ENCODE results near the gene UPF2.
"Not testable (repeated sequence)": the region's sequence is repeated elsewhere in the genome, so short reads cannot be mapped to it uniquely, and the experiment has no call there.

- TF ChIP-seq EZH2phosphoT487 (IDR thresholded peaks at IDR 0.05; ENCODE audit: low read depth); CTCF (IDR thresholded peaks at IDR 0.05; ENCODE audit: low read depth, low read length): not testable (repeated sequence)
Measured at GRCh38 chr10:12071441-12071840, 28.8 kb upstream of the UPF2 start.

Data from OCI-LY3 (cell line).